ENCODE measurements around the gene ZFPM1. TPM values are rescaled to one million over a fixed set of nuclear protein-coding genes. Genes with fewer than 3 reads are reported as not detected.

The ZFPM1 gene
- total RNA-seq, 1 donor from 2014 or later, result 3.6 TPM

DNA sequence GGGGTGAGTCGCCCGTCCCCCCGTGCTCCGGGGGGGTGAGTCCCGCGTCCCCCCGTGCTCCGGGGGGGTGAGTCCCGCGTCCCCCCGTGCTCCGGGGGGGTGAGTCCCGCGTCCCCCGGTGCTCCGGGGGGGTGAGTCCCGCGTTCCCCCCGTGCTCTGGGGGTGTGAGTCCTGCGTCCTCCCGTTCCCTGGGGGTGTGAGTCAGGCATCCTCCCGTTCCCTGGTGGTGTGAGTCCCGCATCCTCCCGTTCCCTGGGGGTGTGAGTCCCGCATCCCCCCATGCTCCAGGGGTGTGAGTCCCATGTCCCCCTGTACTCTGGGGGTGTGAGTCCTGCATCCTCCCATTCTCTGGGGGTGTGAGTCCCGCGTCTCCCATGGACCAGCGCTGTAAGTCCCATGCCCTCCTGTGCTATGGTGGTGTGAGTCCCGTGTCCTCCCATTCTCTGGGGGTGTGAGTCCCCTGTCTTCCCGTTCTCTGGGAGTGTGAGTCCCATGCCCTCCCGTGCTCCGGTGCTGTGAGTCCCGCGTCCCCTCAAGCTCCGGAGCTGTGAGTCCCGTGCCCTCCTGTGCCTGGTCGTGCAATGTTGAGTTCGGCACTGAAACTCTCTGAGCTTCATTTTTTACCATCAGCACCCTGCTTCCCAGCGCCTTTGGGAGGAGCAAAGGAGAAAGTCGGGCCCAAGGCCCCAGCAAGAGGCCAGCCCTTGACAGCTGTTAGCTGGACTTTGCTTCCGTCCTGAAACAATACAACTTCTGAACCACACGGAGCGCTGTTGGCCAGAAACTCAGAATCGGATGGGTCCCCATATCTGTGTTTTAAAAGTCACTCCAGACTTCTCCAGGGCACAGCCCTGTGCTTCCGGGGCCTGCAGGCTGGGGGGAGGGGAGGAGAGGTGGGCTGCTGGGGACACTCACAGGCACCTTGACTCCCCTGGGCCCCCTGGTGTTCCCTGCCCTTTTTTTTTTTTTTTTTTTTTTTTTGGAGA is 105.7 kb downstream of the ZFPM1 start:
- intact Hi-C loops (cut with DNase I), result no loop called here
- ATAC-seq (ENCODE audit: poor library complexity) (peak; percentile 84), DNase-seq (peak; percentile 90)

DNA sequence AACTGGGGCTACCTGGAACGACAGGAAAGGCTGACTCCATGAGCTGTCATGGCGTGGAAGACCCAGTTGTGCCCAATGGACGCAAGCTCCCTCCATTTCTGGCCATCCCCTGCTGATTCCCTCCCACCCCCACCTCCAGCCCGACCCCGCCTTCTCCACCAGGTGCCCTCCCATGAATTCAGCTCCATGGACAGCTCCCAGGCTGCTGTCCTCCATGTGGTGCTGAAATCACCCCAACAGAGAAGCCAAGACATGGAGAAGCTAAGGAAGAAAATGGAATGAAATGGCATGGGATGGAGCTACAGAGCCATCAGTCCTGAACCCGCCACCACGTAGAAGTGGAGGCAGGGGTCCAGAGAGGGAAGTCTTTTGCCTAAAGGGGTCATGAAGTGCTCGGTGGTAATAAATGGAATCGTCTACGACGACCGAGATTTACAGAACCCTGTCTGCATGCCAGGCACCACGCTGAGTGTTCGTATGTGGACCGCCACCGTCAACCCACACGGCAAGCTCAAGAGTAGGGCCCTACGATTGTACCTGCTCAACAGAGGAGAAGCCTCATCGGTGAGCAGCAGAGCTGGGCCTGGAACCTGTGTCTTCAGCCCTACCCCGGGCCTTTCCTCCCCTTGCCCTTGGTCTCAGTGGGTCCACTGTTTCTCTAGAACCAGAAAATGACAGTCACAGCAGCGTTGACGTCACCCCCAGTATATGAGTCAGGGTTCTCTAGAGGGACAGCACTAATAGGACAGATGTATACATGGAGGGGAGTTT is 107.8 kb downstream of the ZFPM1 start:
- DNase-seq (no peak), ATAC-seq (ENCODE audit: poor library complexity) (no peak)
- intact Hi-C loops (cut with DNase I), result loop anchor here (2.0 kb wide), 1 partner anchor 118 kb away; no protein-coding TSS in a partner anchor

DNA sequence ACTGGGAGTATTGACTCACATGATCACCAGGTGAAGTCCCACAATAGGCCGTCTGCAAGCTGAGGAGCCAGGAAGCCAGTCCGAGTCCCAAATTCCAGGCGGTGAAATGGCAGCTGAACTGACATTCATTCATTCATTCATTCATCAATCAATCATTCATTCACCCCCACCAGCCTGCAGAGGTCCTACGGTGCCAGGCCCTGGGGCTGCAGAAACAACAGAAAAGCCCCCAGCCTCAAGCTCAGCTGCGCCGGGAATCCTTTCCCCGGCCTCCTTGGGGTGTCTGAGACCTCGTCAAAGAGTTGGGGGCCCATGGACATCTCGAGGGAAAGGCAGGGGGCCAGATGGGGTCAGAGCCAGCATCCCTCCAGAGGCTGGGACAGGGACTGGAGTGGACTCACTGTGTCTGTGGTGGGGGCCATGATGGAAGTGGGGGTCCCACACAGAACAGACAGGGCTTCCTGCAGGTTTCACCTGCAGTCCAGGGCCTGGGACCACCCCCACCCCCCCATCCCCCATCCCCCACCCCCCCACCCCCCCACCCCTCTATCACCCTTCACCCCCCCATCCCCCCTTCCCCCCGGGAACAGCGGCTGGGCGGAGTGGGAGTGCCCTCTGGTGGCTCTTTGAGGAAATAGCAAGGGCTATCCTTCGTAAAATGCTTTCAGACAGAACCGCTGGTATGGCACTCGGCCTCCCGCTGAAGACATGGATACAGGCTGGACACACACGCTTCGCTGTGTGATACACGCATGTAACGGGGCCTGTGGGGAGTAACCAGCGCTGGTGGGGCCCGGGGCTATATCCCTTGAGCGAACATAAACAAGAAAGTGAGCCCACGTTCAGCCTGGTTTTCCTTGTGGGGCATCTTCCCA is 108.6 kb downstream of the ZFPM1 start:
- ATAC-seq (ENCODE audit: poor library complexity) (peak; percentile 61), DNase-seq (peak; percentile 53)
- intact Hi-C loops (cut with DNase I), result loop anchor here (2.0 kb wide), 1 partner anchor 119 kb away; no protein-coding TSS in a partner anchor

DNA sequence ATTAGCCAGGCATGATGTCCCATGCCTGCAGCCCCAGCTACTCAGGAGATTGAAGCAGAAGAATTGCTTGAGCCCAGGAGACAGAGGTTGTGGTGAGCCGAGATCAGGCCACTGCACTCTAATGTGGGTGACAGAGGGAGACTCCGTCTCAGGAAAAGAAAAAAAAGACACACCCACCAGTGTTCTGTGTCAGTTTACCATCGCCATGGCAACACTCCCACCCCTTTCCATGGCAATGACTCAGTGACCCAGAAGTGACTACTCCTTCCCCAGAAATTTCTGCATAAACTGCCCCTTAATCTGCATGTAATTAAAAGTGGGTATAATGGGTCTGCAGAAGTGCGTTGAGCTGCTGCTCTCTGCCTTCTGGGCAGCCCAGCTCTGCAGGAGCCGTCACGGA is 113.1 kb downstream of the ZFPM1 start:
- intact Hi-C loops (cut with DNase I), result no loop called here
- no peak for ATAC-seq (ENCODE audit: poor library complexity)
- DNase-seq, result no peak

DNA sequence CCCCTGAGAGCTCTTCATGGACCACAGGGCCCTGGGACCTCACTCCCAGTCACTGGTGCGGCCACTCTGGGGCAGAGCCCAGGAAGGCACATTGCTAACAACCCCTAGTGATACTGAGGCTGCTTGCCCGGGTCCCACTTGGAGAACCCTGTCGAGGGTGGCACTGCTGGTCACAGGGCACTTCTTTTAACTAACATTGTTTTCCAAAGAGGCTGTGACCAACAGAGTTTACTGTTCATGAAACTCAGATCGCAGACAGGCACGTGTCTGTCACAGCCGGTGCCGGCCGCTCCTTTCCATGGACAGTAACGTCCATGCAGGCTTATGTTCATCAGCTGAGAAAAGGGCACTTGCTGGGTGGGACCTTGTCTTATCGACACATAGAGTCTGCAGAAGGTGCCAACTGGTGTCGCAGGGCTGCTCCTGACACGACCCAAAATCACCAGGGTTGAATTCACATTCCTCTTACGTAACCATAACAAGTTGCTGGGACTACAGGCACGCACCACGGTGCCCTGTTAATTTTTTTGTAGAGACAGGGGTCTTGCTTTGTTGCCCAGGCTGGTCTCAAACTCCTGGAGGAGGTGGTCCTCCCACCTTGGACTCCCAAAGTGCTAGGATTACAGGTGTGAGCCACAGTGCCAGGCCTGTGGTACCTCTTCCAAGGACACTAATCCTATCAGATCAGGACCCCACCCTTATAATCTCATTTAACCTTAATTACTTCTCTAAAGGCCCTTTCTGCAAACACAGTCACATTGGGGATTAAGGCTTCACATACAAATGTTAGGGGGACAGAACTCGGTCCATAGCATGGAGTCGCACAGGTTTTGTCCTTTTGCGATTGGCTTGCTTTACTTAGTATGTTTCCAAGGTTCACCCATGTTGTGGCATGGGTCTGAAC is 115.9 kb downstream of the ZFPM1 start:
- DNase-seq (no peak), ATAC-seq (ENCODE audit: poor library complexity) (no peak)
- intact Hi-C loops (cut with DNase I), result no loop called here

DNA sequence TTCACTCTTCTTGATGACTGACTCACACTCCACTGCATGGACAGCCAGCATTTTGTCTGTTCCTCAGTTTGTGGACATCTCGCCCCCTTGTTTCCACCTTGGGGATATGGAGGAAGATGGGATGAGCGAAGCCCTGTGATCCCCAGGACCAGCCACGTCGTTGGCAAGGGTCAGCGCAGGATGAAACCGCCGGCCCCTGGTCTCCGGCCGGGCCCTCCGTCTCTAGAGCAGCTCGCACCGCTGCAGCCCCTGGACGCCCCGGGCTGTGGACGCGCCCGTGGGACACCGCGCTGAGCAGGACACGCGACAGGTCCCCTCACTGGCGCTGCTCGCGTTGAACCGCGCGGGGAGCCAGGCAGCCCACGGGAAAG is 116.5 kb downstream of the ZFPM1 start:
- intact Hi-C loops (cut with DNase I), result no loop called here
- ATAC-seq (ENCODE audit: poor library complexity) (peak; percentile 55), DNase-seq (peak; percentile 54)

DNA sequence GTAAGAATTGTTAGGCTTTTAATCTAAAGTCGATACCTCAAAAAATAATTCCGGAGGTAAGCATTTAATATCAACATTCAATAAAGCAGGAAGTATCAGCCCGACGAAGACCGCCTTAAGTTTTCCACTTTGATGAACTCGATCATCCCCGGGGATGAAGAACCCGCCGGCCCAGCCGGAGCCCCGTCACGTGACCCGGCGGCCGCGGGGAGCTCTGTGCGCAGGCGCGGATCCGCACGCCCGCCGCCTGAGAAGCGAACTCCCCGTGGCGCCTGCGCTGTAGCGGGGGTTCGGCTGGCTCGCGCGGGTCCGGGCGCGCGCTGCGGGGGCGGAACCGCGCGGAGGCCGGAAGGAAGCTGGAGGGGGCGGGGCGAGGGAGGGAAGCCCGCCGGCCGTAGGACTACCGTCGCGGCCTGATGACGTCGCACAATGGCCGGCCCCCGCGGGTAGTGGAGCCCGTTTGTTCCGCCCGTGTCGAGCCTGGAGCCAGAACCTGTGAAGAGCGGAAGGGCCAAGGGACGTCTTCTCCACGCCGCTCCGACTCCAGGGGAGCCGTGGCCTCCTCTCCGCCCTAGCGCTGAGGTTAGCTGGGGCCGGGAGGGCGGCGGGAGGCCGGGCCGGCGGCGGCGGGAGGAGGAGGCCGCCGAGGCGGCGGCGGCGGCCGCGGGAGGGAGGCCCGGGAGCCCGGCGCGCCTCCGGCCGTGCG is 117.1 kb downstream of the ZFPM1 start, which contains the start of gene ZC3H18:
ZC3H18 (plus strand) TSS at position 419 of the 706 bp plus-strand sequence. CDS start 6,721 bp downstream, outside the sequence.
- intact Hi-C loops (cut with DNase I), result no loop called here
- DNase-seq, result peak; percentile 98
- peak; percentile 100 for ATAC-seq (ENCODE audit: poor library complexity)

DNA sequence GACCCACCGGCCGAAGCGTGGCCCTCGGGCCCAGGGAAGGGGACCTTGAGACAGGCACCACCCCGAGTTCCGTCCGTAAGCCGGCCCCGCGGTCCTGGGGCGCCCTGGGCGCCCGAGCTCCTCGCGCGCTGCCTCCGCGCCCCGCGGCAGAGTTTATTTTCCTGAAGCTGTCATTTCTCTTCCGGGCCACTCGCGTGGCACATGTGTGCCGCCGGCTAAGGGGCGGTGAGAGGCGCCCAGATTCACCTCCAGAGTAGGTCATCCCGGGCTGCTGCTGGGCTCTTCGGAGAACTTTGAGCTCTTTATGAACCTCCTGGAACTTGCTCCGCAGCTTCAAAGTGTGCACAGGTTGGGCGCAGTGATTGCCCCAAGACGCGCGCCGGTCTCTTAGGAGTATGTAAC is 117.6 kb downstream of the ZFPM1 start:
- DNase-seq (no peak), ATAC-seq (ENCODE audit: poor library complexity) (no peak)
- intact Hi-C loops (cut with DNase I), result no loop called here

DNA sequence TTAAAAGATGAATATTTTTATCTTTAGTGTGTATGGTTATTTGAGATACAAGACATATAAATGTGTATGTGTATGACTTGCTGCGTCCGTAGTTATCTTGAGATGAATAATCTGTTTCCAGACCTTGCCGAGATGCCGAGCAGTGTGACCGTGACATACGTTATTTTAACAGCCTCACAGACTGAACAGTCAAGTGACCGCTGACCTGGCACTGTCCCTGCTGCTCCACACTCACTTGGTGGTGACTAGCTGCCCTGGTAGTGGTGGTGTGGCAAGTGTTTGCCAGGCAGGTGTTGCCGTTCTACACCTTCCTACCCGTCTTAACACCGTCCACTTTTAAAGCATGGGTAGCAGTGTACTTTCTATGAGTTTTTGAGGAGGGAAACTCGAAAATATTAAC is 122.2 kb downstream of the ZFPM1 start:
- ATAC-seq (ENCODE audit: poor library complexity) (no peak), DNase-seq (no peak)
- intact Hi-C loops (cut with DNase I), result no loop called here

DNA sequence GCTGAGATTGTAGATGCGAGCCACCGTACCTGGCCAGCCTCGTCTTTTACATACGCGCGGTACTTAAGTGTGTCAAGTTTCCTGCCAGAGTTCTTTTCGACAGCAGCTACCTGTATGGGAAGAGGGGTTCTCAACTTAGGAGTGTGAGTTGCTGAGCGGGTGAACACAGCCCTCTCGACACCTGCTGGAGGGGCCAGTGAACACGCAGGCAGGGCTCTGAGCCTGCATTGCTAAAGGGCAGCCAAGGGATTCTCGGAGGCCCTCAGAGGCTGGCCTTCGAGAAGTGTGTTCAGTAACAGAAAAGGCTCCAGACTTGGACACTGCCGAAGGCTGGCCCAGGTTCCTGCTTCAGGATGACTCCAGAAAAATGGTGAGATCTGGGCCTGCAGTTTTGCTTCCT is 123.2 kb downstream of the ZFPM1 start:
- DNase-seq (no peak), ATAC-seq (ENCODE audit: poor library complexity) (no peak)
- intact Hi-C loops (cut with DNase I), result no loop called here

DNA sequence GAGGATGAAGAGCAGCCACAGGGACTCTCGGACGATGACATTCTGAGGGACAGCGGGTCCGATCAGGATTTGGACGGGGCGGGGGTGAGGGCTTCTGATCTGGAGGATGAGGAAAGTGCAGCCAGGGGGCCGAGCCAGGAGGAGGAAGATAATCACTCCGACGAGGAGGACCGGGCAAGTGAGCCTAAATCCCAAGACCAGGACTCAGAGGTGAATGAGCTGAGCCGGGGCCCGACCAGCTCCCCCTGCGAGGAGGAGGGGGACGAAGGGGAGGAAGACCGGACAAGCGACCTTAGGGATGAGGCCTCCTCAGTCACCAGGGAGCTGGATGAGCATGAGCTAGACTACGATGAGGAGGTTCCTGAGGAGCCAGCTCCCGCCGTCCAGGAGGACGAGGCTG is 124.1 kb downstream of the ZFPM1 start:
- no peak for ATAC-seq (ENCODE audit: poor library complexity)
- no peak for DNase-seq
- intact Hi-C loops (cut with DNase I), result no loop called here

DNA sequence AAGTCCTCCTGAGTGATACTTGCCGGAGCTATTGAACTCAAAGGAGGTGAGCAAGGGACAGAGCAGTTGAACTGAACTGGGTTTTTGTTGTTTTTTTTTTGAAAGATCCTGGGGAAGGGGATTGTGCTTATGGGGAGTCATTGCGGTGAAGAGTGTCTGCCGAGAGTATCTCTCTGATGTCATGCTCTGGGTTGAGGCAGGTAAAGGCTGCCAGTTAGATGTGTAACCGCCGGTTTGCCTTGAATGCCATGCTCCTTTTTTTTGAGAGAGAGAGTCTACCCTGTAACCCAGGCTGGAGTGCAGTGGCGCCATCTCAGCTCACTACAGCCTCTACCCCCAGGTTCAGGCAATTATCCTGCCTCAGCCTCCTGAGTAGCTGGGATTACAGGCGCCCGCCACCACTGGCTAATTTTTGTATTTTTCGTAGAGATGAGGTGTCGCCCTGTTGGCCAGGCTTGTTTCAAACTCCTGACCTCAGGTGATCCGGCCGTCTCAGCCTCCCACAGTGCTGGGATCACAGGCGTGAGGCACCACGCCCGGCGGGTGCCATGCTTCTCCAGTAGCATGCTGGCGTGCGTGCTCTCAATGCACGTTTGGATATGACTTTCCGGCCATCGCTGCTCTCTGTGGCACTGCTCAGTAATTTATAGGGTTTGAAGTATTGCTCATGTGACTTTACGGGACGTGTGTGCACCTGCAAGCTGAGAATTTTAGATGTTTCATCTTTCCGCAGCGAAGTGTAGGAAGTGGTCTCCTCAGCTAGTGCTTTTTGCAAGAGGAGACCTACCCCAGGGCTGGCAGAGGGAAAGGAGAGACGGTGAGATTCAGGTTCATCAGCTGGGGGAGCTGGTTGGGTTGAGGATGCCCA is 125.6 kb downstream of the ZFPM1 start:
- DNase-seq (no peak), ATAC-seq (ENCODE audit: poor library complexity) (no peak)
- intact Hi-C loops (cut with DNase I), result no loop called here

DNA sequence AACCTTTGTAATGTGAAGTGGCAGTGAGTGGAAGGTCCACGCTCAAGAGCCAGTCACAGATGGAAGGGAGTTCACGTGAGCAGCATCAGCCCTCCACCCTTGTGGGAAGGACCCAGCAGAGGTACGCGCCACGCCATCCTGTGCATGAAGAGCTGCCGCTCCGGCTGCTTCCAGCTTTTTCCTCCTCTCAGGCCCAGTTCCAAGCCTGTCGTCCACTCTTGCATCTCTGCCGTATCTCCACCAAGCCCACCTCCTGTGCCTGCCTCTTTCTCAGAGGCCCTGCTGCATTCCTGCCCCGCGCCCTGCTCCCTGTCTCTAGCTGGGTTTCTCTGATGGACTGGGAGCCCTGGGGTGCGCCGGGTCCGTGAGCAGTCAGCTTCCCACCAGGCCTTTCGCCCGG is 127.3 kb downstream of the ZFPM1 start:
- intact Hi-C loops (cut with DNase I), result no loop called here
- no peak for ATAC-seq (ENCODE audit: poor library complexity)
- DNase-seq, result no peak

DNA sequence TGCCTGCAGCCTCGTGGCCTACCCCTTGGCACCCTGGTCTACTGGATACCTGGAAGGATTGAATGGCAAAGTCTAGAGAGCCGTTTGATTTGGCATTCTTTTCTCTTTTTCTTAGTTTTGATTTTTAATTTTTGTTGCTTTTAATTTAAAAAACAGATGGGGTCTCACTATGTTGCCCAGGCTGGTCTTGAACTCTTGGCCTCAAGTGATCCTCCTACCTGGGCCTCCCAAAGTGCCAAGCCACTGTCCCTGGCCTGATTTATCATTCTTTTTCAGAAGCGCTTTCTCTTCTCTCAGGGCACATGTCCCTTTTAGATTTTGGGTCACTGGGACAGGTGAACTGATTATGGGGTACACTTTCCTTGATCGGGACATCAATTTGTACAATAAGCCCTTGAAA is 128.0 kb downstream of the ZFPM1 start:
- DNase-seq (no peak), ATAC-seq (ENCODE audit: poor library complexity) (no peak)
- intact Hi-C loops (cut with DNase I), result no loop called here

DNA sequence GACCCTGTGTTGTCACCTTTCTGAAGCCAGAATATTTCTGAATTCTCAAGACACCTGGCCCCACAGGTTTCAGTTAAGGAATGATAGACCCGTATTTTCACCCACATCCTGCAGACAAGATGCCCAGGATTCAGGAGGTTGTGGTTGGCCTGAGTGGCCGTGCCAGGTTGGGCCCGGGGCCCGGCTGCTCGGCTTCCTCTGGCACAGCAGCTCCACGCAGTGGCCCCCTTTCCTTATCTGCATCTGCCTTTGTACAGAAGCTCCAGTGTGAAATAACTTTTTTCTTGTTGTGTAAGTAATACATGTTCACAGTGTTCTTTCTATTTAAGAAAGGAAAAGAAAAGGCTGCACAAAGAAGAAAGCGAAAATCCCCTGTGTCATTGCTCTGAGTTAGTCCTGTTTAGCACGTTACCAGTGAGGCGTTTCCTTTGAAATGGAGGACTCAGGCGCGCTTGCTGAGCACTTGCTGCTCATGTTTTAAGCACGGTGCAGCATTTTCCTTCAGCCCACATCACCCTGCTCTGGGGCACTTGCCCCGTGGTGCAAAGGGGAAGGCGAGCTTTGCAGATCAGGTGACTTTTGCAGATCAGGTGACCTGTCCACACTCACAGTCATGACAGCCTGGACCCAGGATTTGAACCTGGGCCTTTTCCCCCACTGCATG is 130.0 kb downstream of the ZFPM1 start:
- ATAC-seq (ENCODE audit: poor library complexity), result no peak
- intact Hi-C loops (cut with DNase I), result no loop called here
- DNase-seq, result no peak

DNA sequence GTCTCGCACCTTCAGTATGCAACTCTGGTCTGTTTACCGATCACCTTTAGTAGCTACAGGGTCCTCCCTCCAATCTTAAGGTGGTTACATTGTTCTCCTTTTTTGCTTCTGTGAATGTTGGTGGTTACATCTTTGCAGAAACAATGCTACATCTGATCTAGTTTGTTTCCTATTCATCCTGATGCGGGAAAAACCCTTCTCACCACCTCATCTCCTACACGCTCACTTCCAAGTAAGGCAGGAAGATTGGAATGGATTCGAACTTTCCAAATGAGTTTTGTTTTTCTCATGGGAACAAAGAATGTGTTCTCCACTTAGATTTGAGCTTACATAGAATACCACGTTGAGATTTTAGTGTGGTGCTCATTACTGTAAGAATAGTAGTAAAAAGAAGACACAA is 131.6 kb downstream of the ZFPM1 start:
- ATAC-seq (ENCODE audit: poor library complexity) (no peak), DNase-seq (no peak)
- intact Hi-C loops (cut with DNase I), result no loop called here
